SK-N-MC (cell line): ENCODE data around the gene SUCLA2.

Experiments
- DNase-seq: peaks from one replicate; pipeline ENCODE4 v3.0.0-alpha.2; 2011; ENCODE audit warnings: low read depth, low spot score
- H3K27ac ChIP-seq: fragments of 200-600 bp; sonication (generic); 2 replicates; pipeline ENCODE4 v1.5.1; 2016; ENCODE audit warnings: mixed run types
- H3K36me3 ChIP-seq: fragments of 200-600 bp; sonication (generic); 2 replicates; pipeline ENCODE4 v1.6.1; 2017; ENCODE audit warnings: antibody characterized with exemption, low read length, mixed read lengths; ENCODE audit not compliant: insufficient read depth
- H3K4me3 ChIP-seq: fragments of 200-600 bp; sonication (generic); 2 replicates; pipeline ENCODE4 v1.5.1; 2016
- H3K9ac ChIP-seq: fragments of 200-600 bp; sonication (generic); 2 replicates; pipeline ENCODE4 v1.8.0; 2017; ENCODE audit warnings: mixed run types, mixed read lengths; ENCODE audit not compliant: insufficient read length
- H3K9me3 ChIP-seq: fragments of 200-600 bp; sonication (generic); 2 replicates; pipeline ENCODE4 v1.6.1; 2017; ENCODE audit warnings: low read depth, mild to moderate bottlenecking, antibody characterized with exemption, low read length, moderate library complexity, mixed read lengths
- EZH2 ChIP-seq: fragments of 200-600 bp; sonication (generic); IDR thresholded peaks from one replicate; pipeline ENCODE4 v1.6.1; 2017; ENCODE audit warnings: antibody characterized with exemption
- FOXP2 ChIP-seq: optimal IDR thresholded peaks from 2 replicates; pipeline ENCODE3; 2011; ENCODE audit warnings: mild to moderate bottlenecking, moderate library complexity; ENCODE audit not compliant: insufficient read depth; ENCODE audit errors: extremely low read length, control extremely low read depth
- POLR2AphosphoS5 ChIP-seq: IDR thresholded peaks from 2 replicates; pipeline ENCODE4 v1.6.1; 2012; ENCODE audit warnings: mild to moderate bottlenecking, low read depth, low read length, borderline replicate concordance

SUCLA2 gene

DNA sequence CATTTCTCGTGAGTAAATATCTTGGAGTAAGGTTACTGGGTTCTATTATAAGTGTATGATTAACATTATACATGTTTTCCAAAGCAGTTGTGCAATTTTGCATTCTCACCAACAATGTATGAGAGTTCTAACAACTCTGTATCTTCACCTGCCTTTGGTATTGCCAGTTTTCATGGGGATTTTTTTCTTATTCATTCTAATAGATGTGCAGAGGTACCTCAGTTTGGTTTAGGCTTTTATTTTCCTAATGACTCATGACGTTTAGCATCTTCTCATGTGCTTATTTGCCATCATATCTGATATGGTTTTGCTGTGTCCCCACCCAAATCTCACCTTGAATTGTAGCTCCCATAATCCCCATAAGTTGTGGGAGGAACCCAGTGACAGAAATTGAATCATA lies 28.8 kb upstream of the SUCLA2 start:
- Histone ChIP-seq H3K9me3 (no peaks in the 10 kb centered on the region), H3K27ac (no peak overlapping the region), H3K9ac (no peak overlapping the region), H3K4me3 (no peak overlapping the region), H3K36me3 (no peaks in the 10 kb centered on the region)
- no peak for DNase-seq
- no peak for TF ChIP-seq EZH2
- TF ChIP-seq FOXP2 = no peak
- TF ChIP-seq POLR2AphosphoS5 = no peak

GRCh38 chr13:48028066-48028465 lies 27.0 kb upstream of the SUCLA2 start:
- no peak overlapping the region for H3K9ac ChIP-seq
- H3K4me3 ChIP-seq = no peak overlapping the region
- H3K36me3 ChIP-seq = no peaks in the 10 kb centered on the region
- TF ChIP-seq POLR2AphosphoS5 (no peak), EZH2 (no peak), FOXP2 (no peak)
- no peak overlapping the region for H3K27ac ChIP-seq
- no peak for DNase-seq
- no peaks in the 10 kb centered on the region for H3K9me3 ChIP-seq

DNA sequence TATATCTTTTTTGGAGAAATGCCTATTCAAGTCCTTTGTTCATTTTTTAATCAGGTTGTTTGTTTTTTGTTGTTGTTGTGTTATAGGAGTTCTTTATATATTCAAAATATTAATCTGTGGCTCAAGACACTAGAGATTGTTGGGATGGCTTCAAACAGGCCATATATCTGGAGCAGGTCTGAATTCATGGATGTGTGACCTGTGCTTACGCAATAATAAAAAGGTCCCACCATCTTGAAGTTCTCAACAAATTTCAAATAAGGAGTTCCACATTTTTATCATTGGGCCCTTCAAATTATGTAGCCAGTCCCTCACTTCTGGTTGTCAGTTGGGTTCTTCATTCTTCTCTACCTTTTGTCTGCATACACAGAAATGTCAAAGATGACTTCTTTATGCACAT lies 18.7 kb upstream of the SUCLA2 start:
- TF ChIP-seq FOXP2 = no peak
- TF ChIP-seq EZH2 = no peak
- TF ChIP-seq POLR2AphosphoS5 = no peak
- H3K27ac ChIP-seq = no peak overlapping the region
- H3K9ac ChIP-seq = no peak overlapping the region
- no peak for DNase-seq
- no peak overlapping the region for H3K4me3 ChIP-seq
- H3K36me3 ChIP-seq = no peaks in the 10 kb centered on the region
- no peaks in the 10 kb centered on the region for H3K9me3 ChIP-seq

- no peak overlapping the region for H3K4me3 ChIP-seq
- H3K9me3 ChIP-seq = no peaks in the 10 kb centered on the region
- no peak overlapping the region for H3K9ac ChIP-seq
- no peak overlapping the region for H3K27ac ChIP-seq
- no peak for DNase-seq
- no peak for TF ChIP-seq POLR2AphosphoS5
- no peak for TF ChIP-seq FOXP2
- no peak for TF ChIP-seq EZH2
- H3K36me3 ChIP-seq = no peaks in the 10 kb centered on the region
These were observed 17.6 kb upstream of the SUCLA2 start for GRCh38 chr13:48018637-48019036.

DNA sequence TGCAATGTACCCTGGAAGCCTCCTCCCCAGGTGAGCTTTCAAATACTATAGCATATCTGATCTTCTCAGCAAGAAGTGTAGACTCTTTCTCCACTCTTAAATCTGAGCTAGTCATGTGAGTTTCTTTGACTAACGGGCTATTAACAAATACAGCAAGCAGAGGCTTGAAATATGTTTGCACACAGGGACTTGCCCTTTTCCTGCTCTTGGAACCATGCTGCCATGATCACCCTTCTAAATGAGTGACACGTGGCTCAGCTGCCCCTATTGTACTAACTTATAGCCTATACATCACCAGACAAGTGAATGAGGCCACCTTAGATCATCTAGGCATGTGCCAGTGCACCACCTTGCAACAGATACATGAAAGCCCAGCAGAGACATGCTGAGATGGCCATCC lies 13.3 kb upstream of the SUCLA2 start:
- Histone ChIP-seq H3K9me3 (no peaks in the 10 kb centered on the region), H3K4me3 (no peak overlapping the region), H3K27ac (no peak overlapping the region), H3K9ac (no peak overlapping the region), H3K36me3 (no peaks in the 10 kb centered on the region)
- no peak for DNase-seq
- TF ChIP-seq POLR2AphosphoS5 (no peak), EZH2 (no peak), FOXP2 (no peak)

DNA sequence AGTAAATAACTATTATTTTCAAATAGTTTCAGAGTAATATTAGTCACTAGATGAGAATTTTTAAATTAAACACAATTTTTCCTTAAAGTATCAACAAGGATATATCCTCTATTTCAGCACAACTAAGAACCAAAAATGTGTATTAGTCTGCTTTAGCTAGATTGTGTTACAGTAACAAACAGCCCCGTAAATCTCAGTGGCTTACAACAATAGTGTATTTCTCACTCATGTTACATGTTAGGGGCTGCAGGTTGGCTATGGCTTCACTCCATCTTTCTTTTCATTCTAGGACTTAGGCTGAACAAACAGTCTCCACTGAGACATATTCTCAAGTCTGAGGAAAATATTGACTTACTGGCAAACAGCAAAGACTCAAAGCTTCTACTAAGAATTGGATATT lies 11.6 kb upstream of the SUCLA2 start:
- Histone ChIP-seq H3K9ac (no peak overlapping the region), H3K27ac (no peak overlapping the region), H3K9me3 (no peaks in the 10 kb centered on the region), H3K36me3 (no peaks in the 10 kb centered on the region), H3K4me3 (no peak overlapping the region)
- DNase-seq = no peak
- TF ChIP-seq EZH2 (no peak), FOXP2 (no peak), POLR2AphosphoS5 (no peak)

GRCh38 chr13:48010698-48011097 lies 9.6 kb upstream of the SUCLA2 start:
- Histone ChIP-seq H3K9ac (no peak overlapping the region), H3K27ac (no peak overlapping the region), H3K4me3 (no peak overlapping the region), H3K9me3 (no peaks in the 10 kb centered on the region), H3K36me3 (no peaks in the 10 kb centered on the region)
- no peak for DNase-seq
- TF ChIP-seq FOXP2 = no peak
- TF ChIP-seq EZH2 = no peak
- TF ChIP-seq POLR2AphosphoS5 = no peak

DNA sequence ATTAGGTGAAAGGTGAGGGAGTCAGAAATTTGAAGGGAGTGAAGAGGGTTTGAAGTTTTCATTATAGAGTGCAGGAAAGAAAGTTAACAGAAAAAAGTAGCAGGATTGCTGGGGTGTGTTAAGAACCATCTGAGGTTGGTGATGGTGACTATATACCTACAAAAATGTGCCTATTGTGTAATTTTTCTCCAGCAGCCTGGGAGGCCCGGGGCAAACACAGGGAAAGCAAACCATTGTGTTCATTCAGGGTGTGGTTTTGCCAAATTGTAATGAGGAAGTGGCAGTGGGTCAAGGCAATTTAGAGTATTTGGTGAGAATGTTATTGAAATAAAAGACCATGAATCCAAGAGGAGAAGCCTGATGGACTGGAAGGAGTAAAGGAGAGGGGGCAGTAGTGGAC lies 8.2 kb upstream of the SUCLA2 start:
- H3K36me3 ChIP-seq = no peaks in the 10 kb centered on the region
- no peaks in the 10 kb centered on the region for H3K9me3 ChIP-seq
- no peak overlapping the region for H3K9ac ChIP-seq
- H3K27ac ChIP-seq = no peak overlapping the region
- no peak overlapping the region for H3K4me3 ChIP-seq
- no peak for DNase-seq
- TF ChIP-seq EZH2 (no peak), POLR2AphosphoS5 (no peak), FOXP2 (no peak)

GRCh38 chr13:48006396-48006795 lies 5.3 kb upstream of the SUCLA2 start:
- no peak for TF ChIP-seq EZH2
- no peak for TF ChIP-seq POLR2AphosphoS5
- TF ChIP-seq FOXP2 = no peak
- Histone ChIP-seq H3K9me3 (no peaks in the 10 kb centered on the region), H3K36me3 (no peaks in the 10 kb centered on the region), H3K9ac (no peak overlapping the region), H3K4me3 (no peak overlapping the region), H3K27ac (no peak overlapping the region)
- no peak for DNase-seq
